NCI-H187 treated with DMSO at 0.1 percent for 48 hours (cell line): ENCODE data around the gene GLIS2.

Experiments used
- DNase-seq: peaks from one replicate; lab custom pipeline; 2025; lab: John Stamatoyannopoulos, UW

GLIS2 gene

GRCh38 chr16:4298761-4299522 is 16.9 kb upstream of the GLIS2 start:
- DNase-seq: no peak

GRCh38 chr16:4301177-4301576 is 14.7 kb upstream of the GLIS2 start:
- DNase-seq: no peak

GRCh38 chr16:4301968-4302367 is 13.9 kb upstream of the GLIS2 start:
- DNase-seq: no peak

- DNase-seq: no peak
Measured at GRCh38 chr16:4303973-4304372, 11.9 kb upstream of the GLIS2 start.

GRCh38 chr16:4306470-4307214 is 9.2 kb upstream of the GLIS2 start:
- peak; percentile 92 for DNase-seq

- DNase-seq: no peak
Measured at GRCh38 chr16:4307215-4308037, 8.4 kb upstream of the GLIS2 start.

- no peak for DNase-seq
Measured at GRCh38 chr16:4309102-4309832, 6.6 kb upstream of the GLIS2 start.

- DNase-seq: no peak
Measured at GRCh38 chr16:4309833-4310266, 6.0 kb upstream of the GLIS2 start.

GRCh38 chr16:4313563-4314531 is 2.0 kb upstream of the GLIS2 start:
- DNase-seq: no peak

GRCh38 chr16:4314532-4315185 is 1.2 kb upstream of the GLIS2 start:
- DNase-seq: no peak

GRCh38 chr16:4316108-4316863 is 419 bp downstream of the GLIS2 start:
- DNase-seq: no peak

GRCh38 chr16:4316864-4317531 is 1.1 kb downstream of the GLIS2 start:
- no peak for DNase-seq

GRCh38 chr16:4317532-4318450 is 1.9 kb downstream of the GLIS2 start:
- no peak for DNase-seq

- DNase-seq: no peak
Measured at GRCh38 chr16:4318451-4318910, 2.6 kb downstream of the GLIS2 start.

- DNase-seq: no peak
Measured at GRCh38 chr16:4318967-4319366, 3.1 kb downstream of the GLIS2 start.

GRCh38 chr16:4319454-4320421 is 3.9 kb downstream of the GLIS2 start:
- DNase-seq: no peak
